ENCODE data around the gene WDR86.

Gene WDR86

GRCh38 chr7:151395036-151395367, 14.8 kb downstream of the WDR86 start:
- Histone ChIP-seq H3K9me2 (replicated peaks; ENCODE audit: insufficient read depth, low read length) (no peaks in the 10 kb centered on the region), H3K4me3 (ENCODE audit: low read length) (no peak overlapping the region), H2AFZ (ENCODE audit: low read length) (no peak overlapping the region), H3K36me3 (replicated peaks; ENCODE audit: insufficient read depth, low read length) (no peaks in the 10 kb centered on the region), H3K9ac (ENCODE audit: low read length) (no peak overlapping the region), H3K9me3 (replicated peaks; ENCODE audit: insufficient read depth, low read length) (no peaks in the 10 kb centered on the region), H4K20me1 (ENCODE audit: insufficient read depth, low read length) (no peaks in the 10 kb centered on the region), H3K27me3 (replicated peaks; ENCODE audit: insufficient read depth, low read length) (peaks cover 72% of the 10 kb centered on the region), H3K4me2 (ENCODE audit: low read depth, low read length) (no peak overlapping the region), H3K4me1 (ENCODE audit: low read length) (0 out of 2 replicates have a peak, but pooled peaks cover under 1% of the 10 kb centered on the region), H3K79me2 (ENCODE audit: low read length) (no peaks in the 10 kb centered on the region), H3F3A (ENCODE audit: insufficient read depth, low read length) (no peaks in the 10 kb centered on the region), H3K27ac (ENCODE audit: low read length) (no peak overlapping the region)
- no peak for DNase-seq
- no peak for TF ChIP-seq EZH2 (optimal IDR thresholded peaks at IDR 0.05; ENCODE audit: low read depth, low read length)
- TF ChIP-seq, protein P1, sequence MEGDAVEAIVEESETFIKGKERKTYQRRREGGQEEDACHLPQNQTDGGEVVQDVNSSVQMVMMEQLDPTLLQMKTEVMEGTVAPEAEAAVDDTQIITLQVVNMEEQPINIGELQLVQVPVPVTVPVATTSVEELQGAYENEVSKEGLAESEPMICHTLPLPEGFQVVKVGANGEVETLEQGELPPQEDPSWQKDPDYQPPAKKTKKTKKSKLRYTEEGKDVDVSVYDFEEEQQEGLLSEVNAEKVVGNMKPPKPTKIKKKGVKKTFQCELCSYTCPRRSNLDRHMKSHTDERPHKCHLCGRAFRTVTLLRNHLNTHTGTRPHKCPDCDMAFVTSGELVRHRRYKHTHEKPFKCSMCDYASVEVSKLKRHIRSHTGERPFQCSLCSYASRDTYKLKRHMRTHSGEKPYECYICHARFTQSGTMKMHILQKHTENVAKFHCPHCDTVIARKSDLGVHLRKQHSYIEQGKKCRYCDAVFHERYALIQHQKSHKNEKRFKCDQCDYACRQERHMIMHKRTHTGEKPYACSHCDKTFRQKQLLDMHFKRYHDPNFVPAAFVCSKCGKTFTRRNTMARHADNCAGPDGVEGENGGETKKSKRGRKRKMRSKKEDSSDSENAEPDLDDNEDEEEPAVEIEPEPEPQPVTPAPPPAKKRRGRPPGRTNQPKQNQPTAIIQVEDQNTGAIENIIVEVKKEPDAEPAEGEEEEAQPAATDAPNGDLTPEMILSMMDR (IDR thresholded peaks at IDR 0.05; ENCODE audit: low read length): no peak
- no peak for TF ChIP-seq EZH2phosphoT487 (IDR thresholded peaks at IDR 0.05; ENCODE audit: low read length)

GRCh38 chr7:151394076-151395035, 15.5 kb downstream of the WDR86 start:
- no peak for TF ChIP-seq EZH2 (optimal IDR thresholded peaks at IDR 0.05; ENCODE audit: low read depth, low read length)
- TF ChIP-seq, protein P1 (IDR thresholded peaks at IDR 0.05; ENCODE audit: low read length): no peak
- TF ChIP-seq EZH2phosphoT487 (IDR thresholded peaks at IDR 0.05; ENCODE audit: low read length): no peak
- H3K79me2 ChIP-seq (ENCODE audit: low read length): no peaks in the 10 kb centered on the region
- no peaks in the 10 kb centered on the region for H3K9me2 ChIP-seq (replicated peaks; ENCODE audit: insufficient read depth, low read length)
- no peaks in the 10 kb centered on the region for H3K4me1 ChIP-seq (ENCODE audit: low read length)
- no peaks in the 10 kb centered on the region for H3K9me3 ChIP-seq (replicated peaks; ENCODE audit: insufficient read depth, low read length)
- no peak overlapping the region for H3K4me3 ChIP-seq (ENCODE audit: low read length)
- no peaks in the 10 kb centered on the region for H3K36me3 ChIP-seq (replicated peaks; ENCODE audit: insufficient read depth, low read length)
- no peaks in the 10 kb centered on the region for H3F3A ChIP-seq (ENCODE audit: insufficient read depth, low read length)
- H2AFZ ChIP-seq (ENCODE audit: low read length): no peak overlapping the region
- H3K9ac ChIP-seq (ENCODE audit: low read length): no peak overlapping the region
- no peak for DNase-seq
- H3K4me2 ChIP-seq (ENCODE audit: low read depth, low read length): no peak overlapping the region
- no peaks in the 10 kb centered on the region for H4K20me1 ChIP-seq (ENCODE audit: insufficient read depth, low read length)
- no peak overlapping the region for H3K27ac ChIP-seq (ENCODE audit: low read length)
- H3K27me3 ChIP-seq (replicated peaks; ENCODE audit: insufficient read depth, low read length): peaks cover 79% of the 10 kb centered on the region

- Histone ChIP-seq H3K9me3 (replicated peaks; ENCODE audit: insufficient read depth, low read length) (no peaks in the 10 kb centered on the region), H3K79me2 (ENCODE audit: low read length) (no peaks in the 10 kb centered on the region), H3K27me3 (replicated peaks; ENCODE audit: insufficient read depth, low read length) (peaks cover 89% of the 10 kb centered on the region), H3K4me2 (ENCODE audit: low read depth, low read length) (no peak overlapping the region), H3K4me3 (ENCODE audit: low read length) (no peak overlapping the region), H4K20me1 (ENCODE audit: insufficient read depth, low read length) (no peaks in the 10 kb centered on the region), H3K4me1 (ENCODE audit: low read length) (no peaks in the 10 kb centered on the region), H3K27ac (ENCODE audit: low read length) (no peak overlapping the region), H3K9ac (ENCODE audit: low read length) (no peak overlapping the region), H3K36me3 (replicated peaks; ENCODE audit: insufficient read depth, low read length) (no peaks in the 10 kb centered on the region), H2AFZ (ENCODE audit: low read length) (no peak overlapping the region), H3K9me2 (replicated peaks; ENCODE audit: insufficient read depth, low read length) (no peaks in the 10 kb centered on the region), H3F3A (ENCODE audit: insufficient read depth, low read length) (no peaks in the 10 kb centered on the region)
- no peak for DNase-seq
- TF ChIP-seq, protein P1 (IDR thresholded peaks at IDR 0.05; ENCODE audit: low read length): no peak
- no peak for TF ChIP-seq EZH2 (optimal IDR thresholded peaks at IDR 0.05; ENCODE audit: low read depth, low read length)
- TF ChIP-seq EZH2phosphoT487 (IDR thresholded peaks at IDR 0.05; ENCODE audit: low read length): no peak
Observed at GRCh38 chr7:151393031-151393977, 16.5 kb downstream of the WDR86 start.

All from MM.1S (cell line).